HCT116 (cell line): ENCODE data around the gene ISOC1. TPM values are rescaled to one million over a fixed set of nuclear protein-coding genes. Genes with fewer than 3 reads are reported as not detected.

ENCODE experiments used
- ATAC-seq: fragments of 200-7000 bp; cut with Tn5 transposase; 2 replicates; pipeline ENCODE4 v1.9.1; 2020; ENCODE audit warnings: mild to moderate bottlenecking, moderate library complexity
- Bru-seq: library from RNA; stranded (reverse); fragments of 400-500 nt; gene quantifications from one replicate; lab custom pipeline; 2021; lab: Mats Ljungman, UMichigan
- BruChase-seq, 2 experiments: library from RNA; stranded (reverse); fragments of 400-500 nt; gene quantifications; one replicate each; lab custom pipeline; 2021; lab: Mats Ljungman, UMichigan
- BruUV-seq: library from RNA; stranded (reverse); fragments of 400-500 nt; replicated peaks from 2 replicates; lab custom pipeline; 2021; lab: Mats Ljungman, UMichigan
- CTCF ChIA-PET: fragments of 300-600 bp; sonication (Branson Sonifier 250); formaldehyde crosslinking; loops from one replicate; lab custom pipeline; 2021; ENCODE audit warnings: antibody characterized with exemption; lab: Charles Lee
- POLR2A ChIA-PET: fragments of 300-600, 350-600 bp; sonication (Branson Sonifier 250); formaldehyde crosslinking; loops from one replicate; lab custom pipeline; 2021; ENCODE audit warnings: antibody characterized with exemption; lab: Charles Lee
- RAD21 ChIA-PET, 2 experiments: fragments of 300-600 bp; sonication (Branson Sonifier 250); formaldehyde crosslinking; loops; one replicate each; lab custom pipeline; 2023; ENCODE audit warnings: low total read pairs in 2 of 2; ENCODE audit not compliant: uncharacterized antibody in 2 of 2, unreplicated experiment in 2 of 2, low non-redundant PET in 1 of 2; lab: Charles Lee
- DNase-seq: peaks from one replicate; pipeline ENCODE4 v3.0.0-alpha.2; 2010; ENCODE audit warnings: low read depth, low spot score
- H2AFZ ChIP-seq: fragments of 200-600 bp; shearing (Covaris generic), sonication (generic); 2 replicates; pipeline ENCODE4 v1.6.1; 2017; ENCODE audit warnings: low read depth, mixed run types, mixed read lengths, antibody characterized with exemption, low read length; ENCODE audit not compliant: poor library complexity, severe bottlenecking
- H3K27ac ChIP-seq: 2 replicates; pipeline ENCODE4 v1.5.1; 2012; ENCODE audit warnings: low read depth, low read length
- H3K27me3 ChIP-seq: fragments of 200-600 bp; sonication (generic); 2 replicates; pipeline ENCODE4 v1.6.1; 2016; ENCODE audit warnings: mixed run types, low read length, mixed read lengths; ENCODE audit not compliant: insufficient read depth
- H3K36me3 ChIP-seq, 2 experiments: fragments of 200-500 bp in 1 of 2; fragments of 200-600 bp in 1 of 2; sonication (Bioruptor generic) in 1 of 2; sonication (generic) in 1 of 2; 2 replicates each; pipeline versions ENCODE4 v1.5.1 to v1.6.1; 2014 to 2016; ENCODE audit warnings: low read length in 2 of 2, inconsistent platforms in 1 of 2, mixed read lengths in 1 of 2, mixed run types in 1 of 2; ENCODE audit not compliant: insufficient read depth in 2 of 2, control insufficient read depth in 1 of 2
- H3K4me1 ChIP-seq, 2 experiments: fragments of 200-600 bp in 1 of 2; sonication (generic) in 1 of 2; 2 replicates each; pipeline versions ENCODE4 v1.5.1 to v1.6.1; 2012 to 2017; ENCODE audit warnings: low read length in 2 of 2, inconsistent platforms in 1 of 2, mild to moderate bottlenecking in 1 of 2, mixed read lengths in 1 of 2, mixed run types in 1 of 2, moderate library complexity in 1 of 2; ENCODE audit not compliant: insufficient read depth in 2 of 2, control insufficient read depth in 1 of 2
- H3K4me2 ChIP-seq: fragments of 200-600 bp; sonication (generic); 2 replicates; pipeline ENCODE4 v1.6.1; 2017; ENCODE audit warnings: mixed run types, low read length, mixed read lengths
- H3K4me3 ChIP-seq, 2 experiments: fragments of 200-600 bp in 1 of 2; sonication (generic) in 1 of 2; replicated peaks in 1 of 2; 2 replicates each; pipeline ENCODE4 v1.5.1; 2011 to 2016; ENCODE audit warnings: low read length in 2 of 2, control low read depth in 1 of 2, low read depth in 1 of 2, mild to moderate bottlenecking in 1 of 2, mixed read lengths in 1 of 2, mixed run types in 1 of 2
- H3K79me2 ChIP-seq: fragments of 200-600 bp; sonication (generic); 2 replicates; pipeline ENCODE4 v1.6.1; 2017; ENCODE audit warnings: mild to moderate bottlenecking, mixed run types, low read length, moderate library complexity, mixed read lengths; ENCODE audit not compliant: insufficient read depth
- H3K9ac ChIP-seq: fragments of 200-600 bp; sonication (generic); 2 replicates; pipeline ENCODE4 v1.6.1; 2016; ENCODE audit warnings: low read length, mixed read lengths
- H3K9me2 ChIP-seq: fragments of 200-600 bp; sonication (generic), shearing (Covaris generic); 2 replicates; pipeline ENCODE4 v1.6.1; 2017; ENCODE audit warnings: mixed run types, mild to moderate bottlenecking, moderate library complexity; ENCODE audit not compliant: insufficient read depth
- H3K9me3 ChIP-seq, 2 experiments: fragments of 200-500 bp in 1 of 2; fragments of 200-600 bp in 1 of 2; sonication (Bioruptor generic) in 1 of 2; sonication (generic) in 1 of 2; 2 replicates each; pipeline ENCODE4 v1.6.1; 2014 to 2017; ENCODE audit warnings: low read length in 2 of 2, mixed read lengths in 2 of 2, inconsistent platforms in 1 of 2, low read depth in 1 of 2, mild to moderate bottlenecking in 1 of 2, mixed run types in 1 of 2, moderate library complexity in 1 of 2; ENCODE audit not compliant: control insufficient read depth in 1 of 2, insufficient read depth in 1 of 2
- H4K20me1 ChIP-seq: fragments of 200-600 bp; sonication (generic), shearing (Covaris generic); 2 replicates; pipeline ENCODE4 v1.6.1; 2017; ENCODE audit warnings: mixed run types, mild to moderate bottlenecking, moderate library complexity; ENCODE audit not compliant: insufficient read depth
- CBX3 ChIP-seq: IDR thresholded peaks from 2 replicates; pipeline ENCODE4 v1.6.1; 2012; ENCODE audit warnings: low read depth
- CEBPB ChIP-seq: IDR thresholded peaks from 2 replicates; pipeline ENCODE4 v1.6.1; 2012; ENCODE audit warnings: low read depth
- EGR1 ChIP-seq: IDR thresholded peaks from 2 replicates; pipeline ENCODE4 v1.6.1; 2012; ENCODE audit warnings: low read depth
- ELF1 ChIP-seq: IDR thresholded peaks from 2 replicates; pipeline ENCODE4 v1.6.1; 2012; ENCODE audit warnings: low read depth, borderline replicate concordance
- EZH2 ChIP-seq: fragments of 200-600 bp; sonication (generic); IDR thresholded peaks from 2 replicates; pipeline ENCODE4 v1.6.1; 2017; ENCODE audit warnings: antibody characterized with exemption, mixed run types
- EZH2phosphoT487 ChIP-seq: fragments of 200-600 bp; IDR thresholded peaks from 2 replicates; pipeline ENCODE4 v1.6.1; 2018; ENCODE audit warnings: antibody characterized with exemption, borderline replicate concordance
- FOSL1 ChIP-seq: IDR thresholded peaks from 2 replicates; pipeline ENCODE4 v1.6.1; 2012; ENCODE audit warnings: low read depth
- JUND ChIP-seq: IDR thresholded peaks from 2 replicates; pipeline ENCODE4 v1.6.1; 2012
- MAX ChIP-seq: IDR thresholded peaks from 2 replicates; pipeline ENCODE4 v1.6.1; 2012
- POLR2A ChIP-seq: IDR thresholded peaks from 2 replicates; pipeline ENCODE4 v1.7.0; 2011; ENCODE audit warnings: borderline replicate concordance; ENCODE audit not compliant: insufficient read depth, insufficient read length; ENCODE audit errors: extremely low read depth
- POLR2AphosphoS5 ChIP-seq: IDR thresholded peaks from 2 replicates; pipeline ENCODE4 v1.6.1; 2011; ENCODE audit warnings: mild to moderate bottlenecking, low read depth, low read length, moderate library complexity
- RAD21 ChIP-seq: IDR thresholded peaks from 2 replicates; pipeline ENCODE4 v1.6.1; 2012; ENCODE audit warnings: low read depth, mild to moderate bottlenecking
- REST ChIP-seq: IDR thresholded peaks from 2 replicates; pipeline ENCODE4 v1.6.1; 2012; ENCODE audit warnings: low read depth
- SIN3A ChIP-seq: IDR thresholded peaks from 2 replicates; pipeline ENCODE4 v1.6.1; 2012; ENCODE audit warnings: low read depth
- SP1 ChIP-seq: IDR thresholded peaks from 2 replicates; pipeline ENCODE4 v1.6.1; 2012; ENCODE audit warnings: low read depth
- SRF ChIP-seq: IDR thresholded peaks from 2 replicates; pipeline ENCODE4 v1.6.1; 2012; ENCODE audit warnings: low read depth
- YY1 ChIP-seq: IDR thresholded peaks from 2 replicates; pipeline ENCODE4 v1.6.1; 2011; ENCODE audit warnings: low read length, low read depth, moderate library complexity, mild to moderate bottlenecking; ENCODE audit not compliant: insufficient replicate concordance; ENCODE audit errors: extremely low read depth
- ZFX ChIP-seq: fragments of 450-650 bp; IDR thresholded peaks from 2 replicates; pipeline ENCODE4 v1.6.1; 2017
- ZNF274 ChIP-seq: fragments of 200-500 bp; sonication (Bioruptor generic); IDR thresholded peaks from 2 replicates; pipeline ENCODE4 v1.6.1; 2014; ENCODE audit warnings: mild to moderate bottlenecking, low read depth, low read length, inconsistent platforms
- intact Hi-C: fragments of 100-400 bp; cut with micrococcal nuclease; formaldehyde crosslinking; loops from 2 replicates; pipeline ENCODE4 v1.10.0; 2022
- long read RNA-seq: library from polyadenylated mRNA; unstranded; transcript quantifications from one replicate; pipeline ENCODE4 v2.0.0, GENCODE V29; 2021; ENCODE audit not compliant: unreplicated experiment
- polyA plus RNA-seq: library from polyadenylated mRNA; unstranded; fragments of >200 nt; gene quantifications from 2 replicates; pipeline ENCODE4 v1.2.1, GENCODE V29; 2012; ENCODE audit warnings: missing spikeins
- total RNA-seq: library from RNA; stranded (reverse); gene quantifications from one replicate; pipeline ENCODE4 v1.2.1, GENCODE V29; 2021; ENCODE audit not compliant: unreplicated experiment
- TF ChIP-seq, protein P1 (sequence below), 3 experiments: fragments of 200-600 bp in 1 of 3; sonication (generic) in 1 of 3; IDR thresholded peaks in 2 of 3; conservative IDR thresholded peaks in 1 of 3; 2 replicates each; pipeline ENCODE4 v1.5.1; 2012 to 2017; ENCODE audit warnings: low read depth in 2 of 3, low read length in 2 of 3, antibody characterized with exemption in 1 of 3, borderline replicate concordance in 1 of 3, control low read depth in 1 of 3, mild to moderate bottlenecking in 1 of 3, mixed read lengths in 1 of 3, mixed run types in 1 of 3, moderate library complexity in 1 of 3; ENCODE audit not compliant: insufficient read depth in 1 of 3
- TF ChIP-seq, protein P2 (sequence below): IDR thresholded peaks from 2 replicates; pipeline ENCODE4 v1.6.1; 2012

The ISOC1 gene
- total RNA-seq (42.9 TPM), Bru-seq, nascent RNA (percentile 67 among the genes with signal in this experiment), BruChase-seq, experiment 1, labeled RNA remaining after a 6-hour chase (percentile 87 among the genes with signal in this experiment), BruChase-seq, experiment 2, labeled RNA remaining after a 2-hour chase (percentile 74 among the genes with signal in this experiment)
- 18.0 and 23.1 TPM in 2 replicates for polyA plus RNA-seq
- long read RNA-seq, transcript ISOC1-201 (5 exons, 1,940 nt), result major isoform, 156 of 165 reads
- long read RNA-seq, partial matches to known transcripts, result 4 of 165 reads
- long read RNA-seq, other reads (novel, unspliced or antisense), result 5 of 165 reads

DNA sequence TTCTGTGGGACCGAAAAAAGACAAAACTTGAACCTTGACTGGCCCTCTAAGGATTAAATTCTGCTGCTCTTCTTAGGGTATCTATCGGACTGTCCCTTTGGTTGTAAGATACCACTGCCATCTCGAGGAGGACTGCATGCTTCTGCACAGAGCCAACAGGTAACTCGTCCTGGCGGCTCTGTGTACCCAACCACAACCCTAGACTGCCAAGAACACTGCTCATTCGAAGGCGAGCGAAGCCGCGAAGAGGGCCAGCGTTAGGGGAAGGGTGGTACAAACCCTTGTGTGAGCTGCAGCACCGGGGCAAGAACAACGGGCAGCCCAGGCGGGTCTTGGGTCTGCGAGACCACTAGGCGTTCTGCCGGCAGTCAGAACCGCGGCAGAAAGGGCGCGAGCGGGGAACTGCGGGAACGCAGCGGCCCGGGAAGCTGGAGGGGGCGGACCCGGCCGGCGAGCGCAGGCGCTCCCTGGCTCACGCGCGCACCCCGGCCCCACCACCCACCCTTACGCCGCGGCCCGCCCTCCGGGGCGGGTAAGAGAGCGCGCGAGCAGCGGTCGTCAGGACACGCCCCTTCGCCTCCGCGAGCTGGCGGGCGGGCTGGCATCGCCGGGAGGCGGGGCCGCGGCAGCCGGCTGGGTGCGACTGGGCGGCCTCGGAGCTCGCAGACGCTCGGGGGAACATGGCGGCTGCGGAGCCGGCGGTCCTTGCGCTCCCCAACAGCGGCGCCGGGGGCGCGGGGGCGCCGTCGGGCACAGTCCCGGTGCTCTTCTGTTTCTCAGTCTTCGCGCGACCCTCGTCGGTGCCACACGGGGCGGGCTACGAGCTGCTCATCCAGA is at the start of gene ISOC1:
Gene ISOC1 (plus strand): TSS at position 663 of the 837 bp plus-strand sequence. CDS start 18 bp downstream, at position 681.
- TF ChIP-seq YY1 (peak; percentile 82), EZH2 (no peak), EGR1 (peak; percentile 46), POLR2A (peak; percentile 88), ELF1 (no peak), FOSL1 (no peak), REST (no peak), ZNF274 (no peak), ZFX (no peak), CEBPB (no peak), MAX (peak; percentile 72), SIN3A (no peak; the same call in 1 of the 2 replicates), POLR2AphosphoS5 (peak; percentile 94), RAD21 (peak; percentile 36; the same call in 1 of the 2 replicates), SRF (no peak), SP1 (0 out of 2 replicates have a peak, but pooled peaks have one; percentile 32), EZH2phosphoT487 (no peak), CBX3 (no peak), JUND (no peak)
- TF ChIP-seq, protein P1, sequence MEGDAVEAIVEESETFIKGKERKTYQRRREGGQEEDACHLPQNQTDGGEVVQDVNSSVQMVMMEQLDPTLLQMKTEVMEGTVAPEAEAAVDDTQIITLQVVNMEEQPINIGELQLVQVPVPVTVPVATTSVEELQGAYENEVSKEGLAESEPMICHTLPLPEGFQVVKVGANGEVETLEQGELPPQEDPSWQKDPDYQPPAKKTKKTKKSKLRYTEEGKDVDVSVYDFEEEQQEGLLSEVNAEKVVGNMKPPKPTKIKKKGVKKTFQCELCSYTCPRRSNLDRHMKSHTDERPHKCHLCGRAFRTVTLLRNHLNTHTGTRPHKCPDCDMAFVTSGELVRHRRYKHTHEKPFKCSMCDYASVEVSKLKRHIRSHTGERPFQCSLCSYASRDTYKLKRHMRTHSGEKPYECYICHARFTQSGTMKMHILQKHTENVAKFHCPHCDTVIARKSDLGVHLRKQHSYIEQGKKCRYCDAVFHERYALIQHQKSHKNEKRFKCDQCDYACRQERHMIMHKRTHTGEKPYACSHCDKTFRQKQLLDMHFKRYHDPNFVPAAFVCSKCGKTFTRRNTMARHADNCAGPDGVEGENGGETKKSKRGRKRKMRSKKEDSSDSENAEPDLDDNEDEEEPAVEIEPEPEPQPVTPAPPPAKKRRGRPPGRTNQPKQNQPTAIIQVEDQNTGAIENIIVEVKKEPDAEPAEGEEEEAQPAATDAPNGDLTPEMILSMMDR (IDR thresholded peaks at IDR 0.05 in 2 of 3, conservative IDR thresholded peaks at IDR 0.05 in 1 of 3; ENCODE audit: borderline replicate concordance in 1 of 3, insufficient read depth in 1 of 3, low read depth in 2 of 3, low read length in 2 of 3), result peak in 2 of 3 experiments; percentile 2 to 5; a peak in 1 of 6 replicates
- TF ChIP-seq, protein P2, sequence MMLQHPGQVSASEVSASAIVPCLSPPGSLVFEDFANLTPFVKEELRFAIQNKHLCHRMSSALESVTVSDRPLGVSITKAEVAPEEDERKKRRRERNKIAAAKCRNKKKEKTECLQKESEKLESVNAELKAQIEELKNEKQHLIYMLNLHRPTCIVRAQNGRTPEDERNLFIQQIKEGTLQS, result no peak
- POLR2A ChIA-PET, result interaction anchor here (0.8 to 1.4 kb wide), 4 partner anchors 11 to 188 kb away, joined by 3 to 5 read pairs (median 4); partner anchors contain the start of gene SLC27A6
- DNase-seq (peak; percentile 74), ATAC-seq (peak; percentile 92)
- Histone ChIP-seq H2AFZ (peak within 1 kb of the TSS; percentile 66), H3K79me2 (peaks cover 43% of the 10 kb centered on the region), H3K36me3 (no peaks in the 10 kb centered on the region), H3K9ac (peak within 1 kb of the TSS; percentile 74), H3K4me2 (peak within 1 kb of the TSS; percentile 94), H3K27ac (peak within 1 kb of the TSS; percentile 76), H3K27me3 (no peaks in the 10 kb centered on the region), H3K9me2 (no peaks in the 10 kb centered on the region), H3K4me1 (peaks cover 8 to 14% of the 10 kb centered on the region in 2 experiments; a peak in 2 of 4 replicates), H4K20me1 (no peaks in the 10 kb centered on the region), H3K9me3 (no peaks in the 10 kb centered on the region), H3K4me3 (peak within 1 kb of the TSS; percentile 82 to 84)
- RAD21 ChIA-PET, result no interaction called here
- CTCF ChIA-PET, result interaction anchor here (2.5 kb wide), 1 partner anchor 189 kb away, joined by 14 read pairs; no protein-coding TSS in a partner anchor
- intact Hi-C loops, result no loop called here
- TSS peak; percentile 89 for BruUV-seq
